HepG2 (cell line): ENCODE results near the gene TNFRSF1B. TPM values are rescaled to one million over a fixed set of nuclear protein-coding genes. Genes with fewer than 3 reads are reported as not detected.
A peak's percentile ranks its signal among the peaks of the same experiment; 100 is the strongest.

Experiments
- ATAC-seq: fragments of 200-7000 bp; cut with Tn5 transposase; 3 replicates; pipeline ENCODE4 v1.9.1; 2020; ENCODE audit warnings: mild to moderate bottlenecking, moderate library complexity
- BruUV-seq: library from RNA; stranded (reverse); fragments of 400-500 nt; replicated peaks from 2 replicates; lab custom pipeline; 2021; lab: Mats Ljungman, UMichigan
- CTCF ChIA-PET: fragments of 300-600 bp; formaldehyde crosslinking; extraction: SDS; loops from one replicate; lab custom pipeline; 2021; ENCODE audit warnings: low total read pairs, inconsistent platforms, low intra/inter-chr PET ratio; lab: Yijun Ruan, JAX
- POLR2A ChIA-PET: fragments of 350-600 bp; sonication (Branson Sonifier 250); formaldehyde crosslinking; loops from one replicate; lab custom pipeline; 2020; ENCODE audit warnings: antibody characterized with exemption, inconsistent platforms; lab: Yijun Ruan, JAX
- DNase-seq: peaks from one replicate; pipeline ENCODE4 v3.0.0-alpha.2; 2015; ENCODE audit warnings: low spot score
- FAIRE-seq: peaks from 3 replicates; lab custom pipeline; 2011; peaks lifted over from hg19 to GRCh38; lab: Jason Lieb, UNC
- H2AFZ ChIP-seq: one replicate; pipeline ENCODE4 v1.6.1; 2011; ENCODE audit warnings: low read length, inconsistent platforms
- H3K27ac ChIP-seq: fragments of 300-600 bp; 3 replicates; pipeline ENCODE4 v1.8.0; 2011; ENCODE audit warnings: mixed run types, mild to moderate bottlenecking, mixed read lengths, low read length, inconsistent platforms; ENCODE audit not compliant: insufficient read depth; ENCODE audit errors: extremely low read length
- H3K27me3 ChIP-seq, 2 experiments: fragments of 200-600 bp in 1 of 2; 2 replicates in 1 of 2; 3 replicates in 1 of 2; pipeline versions ENCODE4 v1.6.0 to v1.8.0; 2011; ENCODE audit warnings: low read length in 2 of 2, mild to moderate bottlenecking in 2 of 2, moderate library complexity in 2 of 2, inconsistent platforms in 1 of 2; ENCODE audit not compliant: insufficient read depth in 2 of 2, control insufficient read depth in 1 of 2
- H3K36me3 ChIP-seq, 2 experiments: fragments of 200-600 bp in 1 of 2; replicated peaks in 1 of 2; 2 replicates in 1 of 2; 3 replicates in 1 of 2; pipeline versions ENCODE4 v1.5.1 to v1.8.0; 2011; ENCODE audit warnings: low read length in 2 of 2, inconsistent platforms in 1 of 2; ENCODE audit not compliant: insufficient read depth in 2 of 2, control insufficient read depth in 1 of 2
- H3K4me1 ChIP-seq: 2 replicates; pipeline ENCODE4 v1.5.1; 2012; ENCODE audit warnings: low read length, inconsistent platforms; ENCODE audit not compliant: insufficient read depth
- H3K4me2 ChIP-seq: 2 replicates; pipeline ENCODE4 v1.6.0; 2011; ENCODE audit warnings: low read depth, low read length, inconsistent platforms
- H3K4me3 ChIP-seq, 3 experiments: fragments of 200-600 bp in 1 of 3; sonication (generic), shearing (Covaris generic) in 1 of 3; replicated peaks in 1 of 3; 2 replicates each; pipeline ENCODE4 v1.5.1; 2011 to 2016; ENCODE audit warnings: low read length in 3 of 3, inconsistent platforms in 2 of 3, low read depth in 2 of 3, mild to moderate bottlenecking in 2 of 3, control low read depth in 1 of 3, mixed read lengths in 1 of 3; ENCODE audit not compliant: insufficient read depth in 1 of 3
- H3K79me2 ChIP-seq: one replicate; pipeline ENCODE4 v1.6.1; 2011; ENCODE audit warnings: low read length, inconsistent platforms; ENCODE audit not compliant: insufficient read depth
- H3K9ac ChIP-seq: 2 replicates; pipeline ENCODE4 v1.6.0; 2011; ENCODE audit warnings: mild to moderate bottlenecking, low read depth, low read length, inconsistent platforms; ENCODE audit not compliant: insufficient read depth
- H3K9me3 ChIP-seq: 2 replicates; pipeline ENCODE4 v1.5.1; 2012; ENCODE audit warnings: mild to moderate bottlenecking, low read length
- H4K20me1 ChIP-seq: 2 replicates; pipeline ENCODE4 v1.6.0; 2011; ENCODE audit warnings: inconsistent platforms, mild to moderate bottlenecking, low read length, moderate library complexity; ENCODE audit not compliant: insufficient read depth
- AKNA ChIP-seq: sonication (generic); formaldehyde crosslinking; IDR thresholded peaks from 2 replicates; pipeline ENCODE4 v1.4.0; 2020; ENCODE audit warnings: missing genetic modification reagents, borderline replicate concordance
- ATF3 ChIP-seq: sonication (generic); formaldehyde crosslinking; IDR thresholded peaks from 2 replicates; pipeline ENCODE4 v1.4.0; 2020; ENCODE audit warnings: missing genetic modification reagents
- CAMTA2 ChIP-seq: sonication (generic); formaldehyde crosslinking; IDR thresholded peaks from 2 replicates; pipeline ENCODE4 v1.4.0; 2020; ENCODE audit warnings: mild to moderate bottlenecking, missing genetic modification reagents, borderline replicate concordance
- CREB1 ChIP-seq, 2 experiments: fragments of 450-650 bp in 1 of 2; IDR thresholded peaks; 2 replicates each; pipeline ENCODE4 v1.6.1; 2016 to 2017; ENCODE audit warnings: control low read depth in 1 of 2, mild to moderate bottlenecking in 1 of 2, missing compliant biosample characterization in 1 of 2, missing genetic modification characterization in 1 of 2
- FOSL2 ChIP-seq: sonication (generic); formaldehyde crosslinking; IDR thresholded peaks from 2 replicates; pipeline ENCODE4 v1.4.0; 2020; ENCODE audit warnings: missing genetic modification reagents
- MTA3 ChIP-seq: sonication (generic); formaldehyde crosslinking; IDR thresholded peaks from 2 replicates; pipeline ENCODE4 v1.4.0; 2020; ENCODE audit warnings: missing genetic modification reagents
- ZNF205 ChIP-seq: IDR thresholded peaks from 2 replicates; pipeline ENCODE4 v1.6.1; 2018; ENCODE audit warnings: missing biosample characterization, missing genetic modification reagents
- ZNF790 ChIP-seq: sonication (generic); formaldehyde crosslinking; IDR thresholded peaks from 2 replicates; pipeline ENCODE4 v1.8.0; 2022; ENCODE audit warnings: missing genetic modification reagents, mild to moderate bottlenecking, borderline replicate concordance
- ZSCAN20 ChIP-seq: sonication (generic); formaldehyde crosslinking; IDR thresholded peaks from 2 replicates; pipeline ENCODE4 v1.4.0; 2020; ENCODE audit warnings: missing genetic modification reagents, mild to moderate bottlenecking, borderline replicate concordance
- WGBS: methylation state at CpG from one replicate; pipeline ENCODE4 v1.1.6; 2017; ENCODE audit warnings: low lambda C conversion rate; 5-methylcytosine and 5-hydroxymethylcytosine counted together
- in situ Hi-C: cut with HindIII; loops from 2 replicates; pipeline ENCODE4 v1.10.0; 2017; ENCODE audit warnings: low pct_unique_long_range_greater_than_20kb; ENCODE audit not compliant: extremely low pct_ligation_motif_present
- intact Hi-C: fragments of 100-400 bp; cut with micrococcal nuclease; formaldehyde crosslinking; loops from one replicate; pipeline ENCODE4 v1.10.0; 2022; ENCODE audit not compliant: unreplicated experiment
- polyA plus RNA-seq, 8 experiments: library from polyadenylated mRNA; depleted of rRNA in 3 of 8; stranded (reverse) in 7 of 8; unstranded in 1 of 8; fragments of >200 nt; fragmentation: Illumina TruSeq in 4 of 8; extraction: Trizol in 4 of 8; gene quantifications; 2 replicates each; pipeline versions ENCODE4 v1.2.1 to v1.2.3, GENCODE V29; 2011 to 2016; ENCODE audit warnings: low read depth in 4 of 8, missing spikeins in 1 of 8, mixed read lengths in 1 of 8; ENCODE audit not compliant: insufficient read depth in 1 of 8
- total RNA-seq, 5 experiments: library from RNA; depleted of rRNA; stranded (reverse); fragments of >200 nt; fragmentation: Illumina TruSeq; extraction: Trizol; gene quantifications; 2 replicates each; pipeline ENCODE4 v1.2.3, GENCODE V29; 2016; ENCODE audit warnings: low read depth in 1 of 5

TNFRSF1B gene
- total and polyA plus RNA-seq, 2 of the 13 experiments (the other 11 are each of a cell fraction or from before 2014, with no cell fraction given), result 0.04 to 0.11 TPM

- in situ Hi-C loops, result no loop called here
- no peak for FAIRE-seq
- H3K9me3 ChIP-seq, result no peaks in the 10 kb centered on the region
- no peaks in the 10 kb centered on the region for H4K20me1 ChIP-seq
- DNase-seq, result no peak
- no peak for ATAC-seq
- TF ChIP-seq FOSL2 (peak; percentile 69), ATF3 (CRISPR knock-in tag) (peak; percentile 52; the same call in 1 of the 2 replicates), MTA3 (CRISPR knock-in tag) (no peak), ZNF790 (CRISPR knock-in tag) (no peak)
- TF ChIP-seq, all 625 proteins: peak for 2
- H3K4me1 ChIP-seq, result peaks cover 25% of the 10 kb centered on the region
- no peak overlapping the region for H3K9ac ChIP-seq
- intact Hi-C loops, result no loop called here
- no peak overlapping the region for H3K27ac ChIP-seq
- no peak overlapping the region for H3K4me3 ChIP-seq
- H3K36me3 ChIP-seq, result no peaks in the 10 kb centered on the region
- CTCF ChIA-PET, result no interaction called here
- 10% methylated on average over 6 of the region's 9 CpGs for WGBS
- no peak overlapping the region for H3K4me2 ChIP-seq
- H2AFZ ChIP-seq, result no peak overlapping the region
- POLR2A ChIA-PET, result no interaction called here
- no TSS peak for BruUV-seq
- peaks cover 0 to 9% of the 10 kb centered on the region in 2 experiments; a peak in 2 of 5 replicates for H3K27me3 ChIP-seq
- no peaks in the 10 kb centered on the region for H3K79me2 ChIP-seq
These were observed 4.9 kb upstream of the TNFRSF1B start for GRCh38 chr1:12161662-12162458.

- Histone ChIP-seq H3K9me3 (no peaks in the 10 kb centered on the region), H3K4me1 (peaks cover 20% of the 10 kb centered on the region), H3K4me3 (no peak overlapping the region), H3K79me2 (no peaks in the 10 kb centered on the region), H3K27me3 (peaks cover 0 to 9% of the 10 kb centered on the region in 2 experiments; a peak in 2 of 5 replicates), H4K20me1 (no peaks in the 10 kb centered on the region), H3K4me2 (no peak overlapping the region), H3K36me3 (no peaks in the 10 kb centered on the region), H2AFZ (no peak overlapping the region), H3K9ac (no peak overlapping the region), H3K27ac (no peak overlapping the region)
- DNase-seq (no peak), ATAC-seq (no peak), FAIRE-seq (no peak)
- CTCF ChIA-PET, result no interaction called here
- in situ Hi-C loops, result no loop called here
- BruUV-seq, result no TSS peak
- 49% methylated on average over 4 of the region's 11 CpGs for WGBS
- intact Hi-C loops, result no loop called here
- POLR2A ChIA-PET, result no interaction called here
- no peak for TF ChIP-seq CREB1 (IDR thresholded peaks at IDR 0.05)
- TF ChIP-seq CREB1 (CRISPR knock-in tag; IDR thresholded peaks at IDR 0.05), result no peak
- TF ChIP-seq ZSCAN20 (CRISPR knock-in tag), result no peak
- TF ChIP-seq AKNA (CRISPR knock-in tag), result no peak
- TF ChIP-seq CAMTA2 (CRISPR knock-in tag), result no peak
- no peak for TF ChIP-seq ZNF205 (CRISPR knock-in tag)
These were observed 4.2 kb upstream of the TNFRSF1B start for GRCh38 chr1:12162459-12163137.
